T47D (cell line): Measurements from ENCODE around the gene RXRA.

Source experiments
- DNase-seq, 2 experiments: peaks; one replicate each; pipeline versions ENCODE4 v3.0.0 to v3.0.0-alpha.2; 2011 to 2012; ENCODE audit warnings: low read depth in 1 of 2, low spot score in 1 of 2
- JUND ChIP-seq: IDR thresholded peaks from 2 replicates; pipeline ENCODE4 v1.6.1; 2012; ENCODE audit warnings: low read depth
- in situ Hi-C: cut with HindIII; loops from 2 replicates; pipeline ENCODE4 v1.10.0; 2016; ENCODE audit warnings: low sequenced_read_pairs, low pct_unique_long_range_greater_than_20kb

Gene RXRA

DNA sequence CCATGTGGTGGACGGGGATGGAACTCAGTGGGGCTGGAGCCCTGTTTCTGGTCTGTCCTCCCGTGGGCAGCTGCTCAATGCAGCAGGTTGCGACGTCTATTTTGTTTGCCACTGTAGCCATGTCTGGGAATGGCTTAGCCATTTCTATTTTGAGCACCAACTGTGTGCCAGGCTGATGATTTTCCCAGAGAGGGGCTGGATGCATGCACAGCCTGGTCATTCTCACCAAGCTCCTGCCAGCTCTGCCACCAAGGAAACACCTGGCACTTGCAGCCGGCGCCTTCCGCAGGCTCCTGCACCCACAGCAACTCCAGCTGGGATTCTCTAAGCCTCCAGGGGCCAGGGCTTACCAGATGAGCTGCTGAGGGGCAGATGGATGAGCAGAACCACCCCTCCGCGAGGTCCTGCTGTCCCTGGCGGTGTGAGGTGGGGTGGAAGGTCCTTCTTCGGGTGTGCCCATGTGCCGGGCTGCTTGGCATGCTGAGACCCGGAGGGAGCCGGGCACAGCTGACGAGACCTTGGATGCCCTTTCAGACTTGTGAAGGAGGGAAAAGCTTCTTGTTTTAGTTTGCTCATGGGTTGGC is 151.2 kb downstream of the RXRA start:
- DNase-seq = no peak
- in situ Hi-C loops = no loop called here
- TF ChIP-seq JUND = no peak

DNA sequence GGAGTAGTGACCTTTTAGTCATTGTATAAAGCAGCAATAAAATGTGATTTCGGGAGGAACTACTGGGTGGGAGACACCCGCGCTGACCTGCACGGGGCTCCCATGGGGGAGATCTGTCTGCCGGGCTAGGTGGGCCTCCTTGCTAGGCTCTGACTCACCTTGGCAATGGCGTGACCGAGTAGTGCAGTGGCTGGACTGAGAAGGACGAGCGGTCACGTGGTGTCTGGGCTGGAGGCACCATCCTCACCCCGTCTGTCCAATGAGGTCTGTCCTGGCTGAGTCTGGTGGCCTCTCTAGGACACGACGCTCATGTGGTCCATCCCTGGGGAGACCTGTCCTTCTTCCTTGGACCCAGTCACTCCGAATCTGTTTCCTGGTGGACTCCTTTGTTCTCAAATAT is 151.7 kb downstream of the RXRA start:
- TF ChIP-seq JUND = no peak
- in situ Hi-C loops = no loop called here
- no peak for DNase-seq

DNA sequence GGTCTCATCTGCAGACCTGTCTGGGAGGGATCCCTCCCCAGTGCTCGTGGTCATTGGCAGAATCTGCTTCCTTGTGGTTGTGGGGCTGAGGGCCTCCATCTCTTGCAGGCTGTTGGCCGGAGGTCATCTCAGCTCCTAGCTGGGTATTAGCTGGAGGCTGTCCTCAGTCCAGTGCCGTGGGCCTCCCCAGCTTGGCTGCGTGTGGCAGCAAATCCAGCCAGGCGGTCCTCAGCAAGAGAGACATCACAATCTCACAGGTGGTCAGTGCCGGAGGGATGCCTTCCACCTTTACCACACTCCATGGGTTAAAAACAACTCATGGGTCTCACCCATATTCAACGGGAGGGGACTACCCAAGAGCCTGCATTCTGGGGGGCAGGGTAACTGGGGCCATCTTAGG is 155.5 kb downstream of the RXRA start:
- TF ChIP-seq JUND = no peak
- DNase-seq = no peak
- in situ Hi-C loops = no loop called here

DNA sequence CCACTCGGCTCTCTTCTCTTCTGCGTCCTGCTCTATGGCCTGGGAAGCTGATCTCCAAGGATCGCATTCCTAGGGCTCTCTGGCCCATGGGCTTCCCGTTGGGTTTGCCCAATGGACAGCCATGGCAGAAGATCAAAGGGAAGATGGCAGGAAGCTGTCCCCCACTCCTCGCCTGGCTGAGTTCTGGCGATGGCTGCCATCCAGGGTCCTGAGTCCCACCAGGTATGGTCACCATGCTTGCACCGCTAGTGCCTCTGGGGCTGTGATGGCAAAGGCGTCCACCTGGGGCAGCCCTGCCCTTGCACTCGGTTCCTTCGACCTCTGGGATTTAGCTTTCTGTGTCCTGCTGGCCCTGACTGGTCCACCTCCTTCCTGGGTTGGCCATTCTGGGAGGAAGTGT is 156.0 kb downstream of the RXRA start:
- DNase-seq = no peak
- in situ Hi-C loops = no loop called here
- TF ChIP-seq JUND = no peak

DNA sequence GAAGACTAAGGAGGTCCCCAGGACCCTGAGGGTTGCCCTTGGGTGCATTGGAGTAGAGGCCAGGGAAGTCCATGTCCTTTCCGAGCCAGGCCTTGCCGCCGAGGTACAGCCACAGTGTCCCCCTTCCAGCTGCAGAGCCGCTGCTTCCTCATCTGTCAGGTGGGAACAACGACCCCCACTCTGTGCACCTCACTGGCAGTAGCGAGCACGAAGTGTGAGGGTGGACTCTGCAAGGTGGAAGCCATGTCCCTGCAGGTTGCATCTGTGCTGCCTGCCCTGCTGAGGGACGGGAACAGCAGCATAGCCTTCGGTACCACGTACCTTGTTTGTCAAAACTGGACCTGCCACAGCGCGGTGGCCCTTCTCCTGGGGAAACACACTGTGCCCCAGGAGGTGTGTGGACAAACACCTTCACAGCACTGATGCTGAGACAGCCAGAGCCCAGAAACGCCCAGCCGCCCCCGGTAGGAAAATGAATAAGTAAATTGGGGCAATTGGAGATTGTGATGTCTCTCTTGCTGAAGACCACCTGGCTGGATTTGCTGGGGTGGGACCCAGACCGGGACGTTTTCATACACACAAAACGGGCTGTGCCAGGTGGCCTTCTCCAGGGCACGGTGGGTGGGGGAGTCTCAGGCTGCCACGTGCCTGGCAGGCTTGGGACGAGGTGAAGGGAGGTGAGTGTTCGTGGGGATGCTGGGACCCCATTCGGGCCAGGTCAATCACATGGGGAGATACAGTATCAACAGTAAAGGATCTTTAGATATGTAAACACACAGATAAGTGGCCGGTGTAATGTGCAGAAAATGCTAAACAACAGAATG is 157.3 kb downstream of the RXRA start:
- in situ Hi-C loops = no loop called here
- DNase-seq = no peak
- no peak for TF ChIP-seq JUND

DNA sequence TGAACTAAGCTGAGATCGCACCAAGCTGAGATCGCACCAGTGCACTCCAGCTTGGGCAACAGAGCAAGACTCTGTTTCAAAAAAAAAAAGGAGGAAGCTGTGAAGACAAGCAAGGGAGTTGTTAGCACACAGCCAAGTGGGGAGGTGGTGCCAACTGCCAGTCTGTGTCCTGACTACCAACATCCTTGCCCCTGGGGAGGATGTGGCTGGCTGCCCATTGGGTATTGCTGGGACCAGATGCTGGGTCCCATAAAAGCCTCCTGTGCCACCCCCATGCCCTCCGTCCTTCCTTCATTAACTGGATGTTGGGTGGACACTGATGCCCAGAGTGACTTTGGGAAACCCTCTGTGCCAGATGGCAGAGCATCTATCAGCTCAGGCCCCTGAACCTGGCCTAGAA is 158.2 kb downstream of the RXRA start:
- in situ Hi-C loops = no loop called here
- no peak for TF ChIP-seq JUND
- no peak for DNase-seq

DNA sequence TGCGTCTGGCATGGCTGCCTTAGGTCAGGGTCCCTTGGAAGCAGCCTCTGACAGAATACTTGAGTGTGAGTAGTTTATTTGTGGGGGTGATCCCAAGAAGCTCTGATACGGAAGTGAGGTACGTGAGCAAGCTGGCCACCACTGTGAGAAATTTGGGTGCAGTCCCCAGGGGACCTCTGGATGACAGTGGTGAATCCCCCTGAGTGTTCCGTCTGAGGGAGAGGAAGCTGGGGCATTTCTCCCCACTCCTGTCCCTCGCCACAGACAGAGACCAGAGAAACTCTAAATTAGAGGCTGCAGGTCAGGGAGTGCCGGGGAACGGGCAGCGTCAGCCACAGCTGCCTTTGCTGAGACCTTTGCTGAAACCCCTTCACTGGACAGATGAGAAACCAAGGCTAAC is 159.4 kb downstream of the RXRA start:
- TF ChIP-seq JUND = no peak
- in situ Hi-C loops = no loop called here
- DNase-seq = no peak

DNA sequence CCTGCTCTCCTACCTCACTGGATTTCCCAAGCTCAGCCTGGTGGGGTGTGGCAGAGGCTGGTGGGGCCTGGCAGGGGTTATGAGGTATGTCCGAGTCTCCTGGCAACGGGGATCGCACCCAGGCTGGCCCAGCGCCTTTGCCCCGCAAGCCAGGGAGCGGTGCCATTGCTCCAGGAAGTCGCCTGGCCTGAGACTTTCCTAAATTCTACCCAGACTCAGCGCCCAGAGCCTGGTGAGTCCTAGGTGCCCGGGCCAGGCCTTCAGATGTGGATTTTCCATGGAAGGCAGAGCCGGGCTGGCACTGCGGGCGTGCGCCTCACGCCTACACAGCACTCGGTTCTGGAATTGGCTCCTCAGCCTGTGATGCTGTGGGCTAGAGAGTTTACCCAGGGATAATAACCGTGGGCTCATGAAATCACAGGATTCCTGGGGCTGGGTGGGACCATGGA is 159.9 kb downstream of the RXRA start:
- TF ChIP-seq JUND = no peak

DNA sequence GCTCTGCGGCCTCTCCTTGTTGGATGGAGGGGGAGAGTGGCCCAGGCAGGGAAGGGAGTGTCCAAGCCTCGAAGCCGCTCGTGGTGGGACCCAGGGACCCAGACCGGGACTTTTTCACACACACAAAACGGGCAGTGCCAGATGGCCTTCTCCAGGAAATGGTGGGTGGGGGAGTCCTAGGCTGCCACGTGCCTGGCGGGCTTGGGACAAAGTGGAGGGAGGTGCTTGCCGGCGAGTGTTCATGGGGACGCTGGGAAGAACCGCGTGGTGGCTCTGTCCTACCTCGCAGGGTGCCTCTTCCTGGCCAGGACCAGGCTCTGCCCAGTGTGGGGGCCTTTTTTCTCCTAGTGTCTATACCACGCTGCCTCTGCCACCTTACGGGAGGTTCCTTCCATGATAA is 160.3 kb downstream of the RXRA start:
- no peak for TF ChIP-seq JUND
- DNase-seq = no peak
- in situ Hi-C loops = no loop called here

More for the DNA sequence above, 159.9 kb downstream of the RXRA start:
- in situ Hi-C loops = no loop called here
- DNase-seq = no peak
